SU-DHL-6 (cell line): ENCODE measurements around the gene LRRC10.

Experiments
- H2AFZ ChIP-seq: fragments of 200-600 bp; sonication (generic); 2 replicates; pipeline ENCODE4 v1.6.1; 2014; ENCODE audit warnings: low read depth, mild to moderate bottlenecking, moderate library complexity, mixed read lengths, antibody characterized with exemption, low read length; ENCODE audit not compliant: severe bottlenecking
- H3F3A ChIP-seq: fragments of 200-600 bp; shearing (Covaris generic); 2 replicates; pipeline ENCODE4 v1.6.0; 2016; ENCODE audit warnings: antibody characterized with exemption, mild to moderate bottlenecking; ENCODE audit not compliant: insufficient read depth
- H3K27ac ChIP-seq: fragments of 200-600 bp; sonication (generic); 2 replicates; pipeline ENCODE4 v1.5.1; 2016; ENCODE audit warnings: low read depth, mild to moderate bottlenecking, low read length, moderate library complexity, mixed read lengths
- H3K27me3 ChIP-seq: fragments of 200-600 bp; sonication (generic), shearing (Covaris generic); 2 replicates; pipeline ENCODE4 v1.6.0; 2014; ENCODE audit warnings: mild to moderate bottlenecking, low read length
- H3K36me3 ChIP-seq: fragments of 200-600 bp; sonication (generic); 2 replicates; pipeline ENCODE4 v1.6.1; 2014; ENCODE audit warnings: mild to moderate bottlenecking, low read length, mixed read lengths
- H3K4me2 ChIP-seq: fragments of 300-600, 200-600 bp; shearing (Covaris generic), sonication (generic); 2 replicates; pipeline ENCODE4 v1.6.0; 2014; ENCODE audit warnings: low read length, low read depth, mild to moderate bottlenecking; ENCODE audit not compliant: poor library complexity, severe bottlenecking
- H3K4me3 ChIP-seq: fragments of 200-600 bp; sonication (generic); 2 replicates; pipeline ENCODE4 v1.5.1; 2014; ENCODE audit warnings: antibody characterized with exemption, low read length, mild to moderate bottlenecking, mixed read lengths; ENCODE audit not compliant: insufficient read depth, poor library complexity, severe bottlenecking
- H3K79me2 ChIP-seq: fragments of 200-600 bp; sonication (generic); 2 replicates; pipeline ENCODE4 v1.6.1; 2014; ENCODE audit warnings: mild to moderate bottlenecking, low read length, moderate library complexity; ENCODE audit not compliant: insufficient read depth
- H3K9ac ChIP-seq: fragments of 200-600 bp; sonication (generic); 2 replicates; pipeline ENCODE4 v1.7.0; 2014; ENCODE audit warnings: mild to moderate bottlenecking, low read length
- H3K9me2 ChIP-seq: fragments of 200-600 bp; sonication (generic); replicated peaks from 2 replicates; pipeline ENCODE4 v1.6.1; 2014; ENCODE audit warnings: low read length; ENCODE audit not compliant: insufficient read depth
- H3K9me3 ChIP-seq: fragments of 200-600 bp; sonication (generic); 2 replicates; pipeline ENCODE4 v1.6.1; 2014; ENCODE audit warnings: low read length, mixed read lengths; ENCODE audit not compliant: insufficient read depth
- H4K20me1 ChIP-seq: fragments of 200-600 bp; sonication (generic); 2 replicates; pipeline ENCODE4 v1.6.1; 2014; ENCODE audit warnings: low read depth, mild to moderate bottlenecking, antibody characterized with exemption, low read length, moderate library complexity, mixed read lengths
- EZH2phosphoT487 ChIP-seq: fragments of 200-600 bp; sonication (generic), shearing (Covaris generic); conservative IDR thresholded peaks from 2 replicates; pipeline ENCODE4 v1.6.1; 2018; ENCODE audit warnings: mild to moderate bottlenecking, antibody characterized with exemption, low read length, moderate library complexity, mixed read lengths
- TF ChIP-seq, protein P1 (sequence below): fragments of 200-600 bp; sonication (generic); IDR thresholded peaks from one replicate; pipeline ENCODE4 v1.5.1; 2017; ENCODE audit warnings: antibody characterized with exemption, mild to moderate bottlenecking, low read length, moderate library complexity; ENCODE audit not compliant: insufficient read depth, poor library complexity, severe bottlenecking

Gene LRRC10

DNA sequence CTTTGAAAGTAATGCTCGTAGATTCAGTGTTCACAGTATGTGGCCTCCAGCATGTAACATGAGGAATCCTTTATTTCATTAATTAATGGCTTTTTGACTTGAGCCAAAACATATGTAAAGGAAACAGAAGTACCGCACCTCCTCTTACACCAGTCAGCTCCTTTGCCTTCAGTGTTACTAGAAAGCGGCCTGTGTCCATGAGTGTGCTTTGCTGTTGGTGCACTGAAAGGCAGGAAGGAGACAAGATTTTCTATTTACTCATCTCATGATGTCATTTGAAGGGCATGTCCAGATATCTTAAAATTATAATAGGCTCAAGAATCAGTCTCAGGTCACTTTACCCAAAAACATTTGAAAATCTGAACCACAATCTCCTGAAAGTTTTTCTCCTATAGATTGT, 35.4 kb downstream of the LRRC10 start:
- Histone ChIP-seq H3K4me3 (no peak overlapping the region), H3F3A (0 out of 2 replicates have a peak, but pooled peaks cover 4% of the 10 kb centered on the region), H3K27me3 (no peaks in the 10 kb centered on the region), H3K9ac (no peak overlapping the region), H3K79me2 (no peaks in the 10 kb centered on the region), H3K27ac (no peak overlapping the region), H4K20me1 (no peaks in the 10 kb centered on the region), H2AFZ (no peak overlapping the region), H3K36me3 (peaks cover 8% of the 10 kb centered on the region), H3K9me3 (no peaks in the 10 kb centered on the region), H3K4me2 (no peak overlapping the region), H3K9me2 (no peaks in the 10 kb centered on the region)
- no peak for TF ChIP-seq EZH2phosphoT487
- TF ChIP-seq, protein P1, sequence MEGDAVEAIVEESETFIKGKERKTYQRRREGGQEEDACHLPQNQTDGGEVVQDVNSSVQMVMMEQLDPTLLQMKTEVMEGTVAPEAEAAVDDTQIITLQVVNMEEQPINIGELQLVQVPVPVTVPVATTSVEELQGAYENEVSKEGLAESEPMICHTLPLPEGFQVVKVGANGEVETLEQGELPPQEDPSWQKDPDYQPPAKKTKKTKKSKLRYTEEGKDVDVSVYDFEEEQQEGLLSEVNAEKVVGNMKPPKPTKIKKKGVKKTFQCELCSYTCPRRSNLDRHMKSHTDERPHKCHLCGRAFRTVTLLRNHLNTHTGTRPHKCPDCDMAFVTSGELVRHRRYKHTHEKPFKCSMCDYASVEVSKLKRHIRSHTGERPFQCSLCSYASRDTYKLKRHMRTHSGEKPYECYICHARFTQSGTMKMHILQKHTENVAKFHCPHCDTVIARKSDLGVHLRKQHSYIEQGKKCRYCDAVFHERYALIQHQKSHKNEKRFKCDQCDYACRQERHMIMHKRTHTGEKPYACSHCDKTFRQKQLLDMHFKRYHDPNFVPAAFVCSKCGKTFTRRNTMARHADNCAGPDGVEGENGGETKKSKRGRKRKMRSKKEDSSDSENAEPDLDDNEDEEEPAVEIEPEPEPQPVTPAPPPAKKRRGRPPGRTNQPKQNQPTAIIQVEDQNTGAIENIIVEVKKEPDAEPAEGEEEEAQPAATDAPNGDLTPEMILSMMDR = no peak

DNA sequence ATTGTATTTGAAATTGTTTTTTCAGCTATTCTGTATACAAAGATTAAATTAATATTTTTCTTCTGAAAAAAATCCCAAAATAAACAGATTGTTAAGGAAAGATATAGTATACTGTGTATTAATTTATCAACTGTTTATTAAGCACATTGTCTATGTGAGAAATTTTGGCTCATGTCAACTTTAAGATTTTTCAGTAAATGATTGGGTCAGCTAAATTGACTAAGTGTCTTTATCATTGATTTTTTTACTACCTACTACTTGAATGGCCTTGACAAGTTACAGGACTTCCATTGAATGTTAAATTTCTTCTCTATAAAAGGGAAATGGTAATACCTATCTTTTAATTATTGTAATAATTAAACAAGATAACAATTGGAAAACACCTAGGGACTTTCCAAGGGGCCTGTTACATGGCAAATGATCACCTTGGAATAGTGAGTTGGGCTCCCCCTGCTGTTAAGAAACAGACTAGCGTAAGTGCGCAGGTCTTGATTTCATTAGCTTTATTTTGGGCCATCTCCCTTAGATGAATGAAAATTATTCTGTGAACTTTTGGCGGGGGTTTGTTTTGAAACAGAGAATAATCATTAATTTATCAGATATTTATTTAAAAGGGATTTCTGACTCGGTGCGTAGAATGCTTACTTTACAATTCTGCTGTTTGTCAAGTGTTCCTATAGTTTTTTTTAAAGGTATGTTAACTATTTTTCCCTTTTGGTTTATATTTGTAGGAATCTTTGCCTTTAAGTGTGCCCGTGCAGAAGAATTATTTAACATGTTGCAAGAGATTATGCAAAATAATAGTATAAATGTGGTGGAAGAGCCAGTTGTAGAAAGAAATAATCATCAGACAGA, 39.9 kb downstream of the LRRC10 start:
- TF ChIP-seq, protein P1 = peak; percentile 81
- TF ChIP-seq EZH2phosphoT487 = no peak
- Histone ChIP-seq H3K4me3 (no peak overlapping the region), H4K20me1 (no peaks in the 10 kb centered on the region), H3K27ac (no peak overlapping the region), H3K9me3 (no peaks in the 10 kb centered on the region), H3K36me3 (peaks cover 8% of the 10 kb centered on the region), H2AFZ (no peak overlapping the region), H3K79me2 (no peaks in the 10 kb centered on the region), H3K9ac (no peak overlapping the region), H3F3A (no peaks in the 10 kb centered on the region), H3K27me3 (no peaks in the 10 kb centered on the region), H3K4me2 (no peak overlapping the region), H3K9me2 (no peaks in the 10 kb centered on the region)

DNA sequence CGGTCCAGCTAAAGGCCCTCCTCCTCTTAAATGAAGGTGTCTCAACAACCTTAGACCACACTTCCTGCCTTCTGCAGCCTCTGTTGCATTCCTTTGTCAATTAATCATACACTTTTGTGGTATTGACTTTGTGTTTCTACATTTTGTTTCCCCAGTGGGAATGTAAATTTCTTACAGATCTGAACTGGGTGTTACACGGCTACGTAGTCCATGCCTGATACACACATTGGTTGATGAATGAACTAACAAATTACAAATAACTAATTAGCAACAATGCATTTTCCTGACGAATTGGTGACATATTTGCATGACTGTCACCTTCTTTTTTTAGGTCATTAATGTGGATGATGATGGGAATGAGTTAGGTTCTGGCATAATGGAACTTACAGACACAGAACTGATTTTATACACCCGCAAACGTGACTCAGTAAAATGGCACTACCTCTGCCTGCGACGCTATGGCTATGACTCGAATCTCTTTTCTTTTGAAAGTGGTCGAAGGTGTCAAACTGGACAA, 40.6 kb downstream of the LRRC10 start:
- no peak overlapping the region for H3K27ac ChIP-seq
- H3K9ac ChIP-seq = no peak overlapping the region
- no peak overlapping the region for H3K4me2 ChIP-seq
- no peaks in the 10 kb centered on the region for H3F3A ChIP-seq
- no peak for TF ChIP-seq EZH2phosphoT487
- TF ChIP-seq, protein P1 = no peak
- no peak overlapping the region for H3K4me3 ChIP-seq
- H3K79me2 ChIP-seq = no peaks in the 10 kb centered on the region
- H3K36me3 ChIP-seq = peaks cover 8% of the 10 kb centered on the region
- H2AFZ ChIP-seq = no peak overlapping the region
- H3K9me3 ChIP-seq = no peaks in the 10 kb centered on the region
- H3K27me3 ChIP-seq = no peaks in the 10 kb centered on the region
- no peaks in the 10 kb centered on the region for H4K20me1 ChIP-seq
- no peaks in the 10 kb centered on the region for H3K9me2 ChIP-seq
